ENCODE measurements around the gene STPG2.

- TF ChIP-seq CTCF (IDR thresholded peaks at IDR 0.05): no peak
- no peak for TF ChIP-seq POLR2A (IDR thresholded peaks at IDR 0.05)
These were observed 115.4 kb downstream of the STPG2 start for GRCh38 chr4:98027827-98028226.

All from ovary (tissue), 3 donors.